Measurements from ENCODE around the gene BPIFB1.

Gene BPIFB1

GRCh38 chr20:33291830-33292355, 8.9 kb downstream of the BPIFB1 start:
- TF ChIP-seq ZFX (IDR thresholded peaks at IDR 0.05) (no peak), CTCF (conservative IDR thresholded peaks at IDR 0.05) (peak; percentile 100)
- no peak overlapping the region for H3K27ac ChIP-seq

- TF ChIP-seq ZFX (IDR thresholded peaks at IDR 0.05), result no peak
- TF ChIP-seq CTCF (conservative IDR thresholded peaks at IDR 0.05), result no peak
- no peak overlapping the region for H3K27ac ChIP-seq
These were observed 13.2 kb downstream of the BPIFB1 start for GRCh38 chr20:33296206-33296605.

- H3K27ac ChIP-seq, result no peak overlapping the region
- no peak for TF ChIP-seq CTCF (conservative IDR thresholded peaks at IDR 0.05)
- TF ChIP-seq ZFX (IDR thresholded peaks at IDR 0.05), result no peak
These were observed 15.4 kb downstream of the BPIFB1 start for GRCh38 chr20:33298391-33298790.

GRCh38 chr20:33299111-33299603, 16.1 kb downstream of the BPIFB1 start:
- TF ChIP-seq ZFX (IDR thresholded peaks at IDR 0.05) (no peak), CTCF (conservative IDR thresholded peaks at IDR 0.05) (peak; percentile 98)
- no peak overlapping the region for H3K27ac ChIP-seq

- TF ChIP-seq CTCF (conservative IDR thresholded peaks at IDR 0.05) (no peak), ZFX (IDR thresholded peaks at IDR 0.05) (no peak)
- H3K27ac ChIP-seq, result no peak overlapping the region
These were observed 18.3 kb downstream of the BPIFB1 start for GRCh38 chr20:33301192-33301930.

- TF ChIP-seq CTCF (conservative IDR thresholded peaks at IDR 0.05), result no peak
- no peak for TF ChIP-seq ZFX (IDR thresholded peaks at IDR 0.05)
- no peak overlapping the region for H3K27ac ChIP-seq
These were observed 20.6 kb downstream of the BPIFB1 start for GRCh38 chr20:33303595-33303994.

- no peak overlapping the region for H3K27ac ChIP-seq
- TF ChIP-seq CTCF (conservative IDR thresholded peaks at IDR 0.05), result no peak
- TF ChIP-seq ZFX (IDR thresholded peaks at IDR 0.05), result no peak
These were observed 21.0 kb downstream of the BPIFB1 start for GRCh38 chr20:33304046-33304445.
